Measurements from ENCODE around the gene LRRC7. TPM values are rescaled to one million over a fixed set of nuclear protein-coding genes. Genes with fewer than 3 reads are reported as not detected.

The LRRC7 gene
- total and polyA plus RNA-seq, 2 of the 13 experiments (the other 11 are each of a cell fraction or from before 2014, with no cell fraction given): not detected

- DNase-seq (ENCODE audit: low spot score) (no peak), FAIRE-seq (no peak), ATAC-seq (no peak)
- TF ChIP-seq AGO2 (optimal IDR thresholded peaks at IDR 0.05; ENCODE audit: low read depth, low read length): no peak
- no peak for TF ChIP-seq HNRNPUL1 (IDR thresholded peaks at IDR 0.05; ENCODE audit: low read depth, low read length)
- TF ChIP-seq ZNF484 (CRISPR knock-in tag; IDR thresholded peaks at IDR 0.05; ENCODE audit: borderline replicate concordance, low read depth): no peak
- no peak for TF ChIP-seq TEAD2 (CRISPR knock-in tag; IDR thresholded peaks at IDR 0.05)
- no peak for TF ChIP-seq ZNF619 (CRISPR knock-in tag; IDR thresholded peaks at IDR 0.05)
- TF ChIP-seq FOXA3 (CRISPR knock-in tag; IDR thresholded peaks at IDR 0.05): no peak
- TF ChIP-seq SIX4 (CRISPR knock-in tag; IDR thresholded peaks at IDR 0.05): no peak
- TF ChIP-seq KLF12 (CRISPR knock-in tag; IDR thresholded peaks at IDR 0.05; ENCODE audit: borderline replicate concordance): no peak
- Histone ChIP-seq H3K4me3 (replicated peaks in 1 of 3; ENCODE audit: insufficient read depth in 1 of 3, low read depth in 2 of 3, low read length in 3 of 3) (no peak overlapping the region), H2AFZ (ENCODE audit: low read length) (no peak overlapping the region), H3K9me3 (ENCODE audit: low read length) (0 out of 2 replicates have a peak, but pooled peaks cover 9% of the 10 kb centered on the region), H3K9ac (ENCODE audit: insufficient read depth, low read depth, low read length) (no peak overlapping the region), H3K36me3 (replicated peaks in 1 of 2; ENCODE audit: control insufficient read depth in 1 of 2, insufficient read depth in 2 of 2, low read length in 2 of 2) (no peaks in the 10 kb centered on the region), H3K27me3 (ENCODE audit: control insufficient read depth in 1 of 2, insufficient read depth in 2 of 2, low read length in 2 of 2) (no peaks in the 10 kb centered on the region), H4K20me1 (ENCODE audit: insufficient read depth, low read length) (no peaks in the 10 kb centered on the region), H3K79me2 (ENCODE audit: insufficient read depth, low read length) (no peaks in the 10 kb centered on the region), H3K4me1 (ENCODE audit: insufficient read depth, low read length) (no peaks in the 10 kb centered on the region), H3K27ac (ENCODE audit: extremely low read length, insufficient read depth, low read length) (no peak overlapping the region), H3K4me2 (ENCODE audit: low read depth, low read length) (no peak overlapping the region)
- in situ Hi-C loops (cut with HindIII; ENCODE audit: extremely low pct_ligation_motif_present, low pct_unique_long_range_greater_than_20kb): no loop called here
- 3% methylated on average over 1 of the region's 1 CpG for WGBS (ENCODE audit: low lambda C conversion rate)
- CTCF ChIA-PET (ENCODE audit: low intra/inter-chr PET ratio, low total read pairs): no interaction called here
- POLR2A ChIA-PET: no interaction called here
- intact Hi-C loops (cut with micrococcal nuclease; ENCODE audit: unreplicated experiment): no loop called here
- BruUV-seq (replicated peaks): no TSS peak
Measured at GRCh38 chr1:69645477-69645876, 77.8 kb downstream of the LRRC7 start.

- intact Hi-C loops (cut with micrococcal nuclease; ENCODE audit: unreplicated experiment): no loop called here
- no peak for DNase-seq (ENCODE audit: low spot score)
- ATAC-seq: no peak
- ChIA-PET POLR2A (no interaction called here), CTCF (ENCODE audit: low intra/inter-chr PET ratio, low total read pairs) (no interaction called here)
- Histone ChIP-seq H3K4me1 (ENCODE audit: insufficient read depth, low read length) (no peaks in the 10 kb centered on the region), H4K20me1 (ENCODE audit: insufficient read depth, low read length) (no peaks in the 10 kb centered on the region), H3K4me3 (replicated peaks in 1 of 3; ENCODE audit: insufficient read depth in 1 of 3, low read depth in 2 of 3, low read length in 3 of 3) (no peak overlapping the region), H3K9ac (ENCODE audit: insufficient read depth, low read depth, low read length) (no peak overlapping the region), H3K4me2 (ENCODE audit: low read depth, low read length) (no peak overlapping the region), H3K9me3 (ENCODE audit: low read length) (0 out of 2 replicates have a peak, but pooled peaks cover 1% of the 10 kb centered on the region), H2AFZ (ENCODE audit: low read length) (no peak overlapping the region), H3K27me3 (ENCODE audit: control insufficient read depth in 1 of 2, insufficient read depth in 2 of 2, low read length in 2 of 2) (no peaks in the 10 kb centered on the region), H3K79me2 (ENCODE audit: insufficient read depth, low read length) (no peaks in the 10 kb centered on the region), H3K27ac (ENCODE audit: extremely low read length, insufficient read depth, low read length) (no peak overlapping the region), H3K36me3 (replicated peaks in 1 of 2; ENCODE audit: control insufficient read depth in 1 of 2, insufficient read depth in 2 of 2, low read length in 2 of 2) (no peaks in the 10 kb centered on the region)
- in situ Hi-C loops (cut with HindIII; ENCODE audit: extremely low pct_ligation_motif_present, low pct_unique_long_range_greater_than_20kb): no loop called here
- no TSS peak for BruUV-seq (replicated peaks)
- TF ChIP-seq FOXK1 (CRISPR knock-in tag; IDR thresholded peaks at IDR 0.05; ENCODE audit: borderline replicate concordance, low read depth): no peak
- TF ChIP-seq U2AF1 (optimal IDR thresholded peaks at IDR 0.05; ENCODE audit: low read depth, low read length): no peak
- no peak for TF ChIP-seq SKI (IDR thresholded peaks at IDR 0.05; ENCODE audit: partially characterized antibody)
- no peak for TF ChIP-seq ZNF589 (CRISPR knock-in tag; conservative IDR thresholded peaks at IDR 0.05)
- no peak for TF ChIP-seq ZFP82 (CRISPR knock-in tag; IDR thresholded peaks at IDR 0.05; ENCODE audit: borderline replicate concordance)
- no peak for TF ChIP-seq HDAC6 (IDR thresholded peaks at IDR 0.05; ENCODE audit: low read depth, low read length)
- TF ChIP-seq ZNF331 (CRISPR knock-in tag; IDR thresholded peaks at IDR 0.05): no peak
- no peak for FAIRE-seq
Measured at GRCh38 chr1:69648486-69648885, 80.8 kb downstream of the LRRC7 start.

All from HepG2 (cell line).